IMR-90 (cell line): ENCODE measurements around the gene ATP10D.

Experiments used
- CEBPB ChIP-seq: IDR thresholded peaks from 2 replicates; pipeline ENCODE4 v1.6.1; 2012; ENCODE audit warnings: low read depth, low read length, improper control_type of control experiment
- FOS ChIP-seq: fragments of 150-350 bp; IDR thresholded peaks from 2 replicates; pipeline ENCODE4 v1.6.1; 2016; ENCODE audit warnings: low read depth, low read length
- TF ChIP-seq, protein P1 (sequence below): conservative IDR thresholded peaks from 2 replicates; pipeline ENCODE4 v1.5.1; 2012; ENCODE audit warnings: mild to moderate bottlenecking, low read depth, low read length, improper control_type of control experiment

DNA sequence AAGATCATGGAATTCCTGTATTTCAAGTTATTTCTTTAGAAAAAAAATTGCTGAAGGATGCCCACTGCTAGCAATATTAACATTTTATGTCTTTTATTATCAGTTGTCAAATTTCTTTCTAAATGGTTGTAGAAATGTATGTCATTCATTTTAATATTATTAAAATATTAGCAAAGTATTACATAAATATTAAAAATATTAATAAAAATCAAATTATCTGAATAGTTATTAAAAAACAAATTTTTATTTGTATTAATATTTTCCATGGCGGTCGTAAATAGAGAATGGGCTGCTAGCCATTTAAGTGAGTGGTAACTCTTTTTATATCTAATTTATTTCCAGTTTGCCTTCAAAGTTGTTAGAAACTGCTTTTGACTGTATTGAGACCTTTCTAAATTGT lies 72.2 kb downstream of the ATP10D start:
- TF ChIP-seq CEBPB = no peak
- TF ChIP-seq, protein P1, sequence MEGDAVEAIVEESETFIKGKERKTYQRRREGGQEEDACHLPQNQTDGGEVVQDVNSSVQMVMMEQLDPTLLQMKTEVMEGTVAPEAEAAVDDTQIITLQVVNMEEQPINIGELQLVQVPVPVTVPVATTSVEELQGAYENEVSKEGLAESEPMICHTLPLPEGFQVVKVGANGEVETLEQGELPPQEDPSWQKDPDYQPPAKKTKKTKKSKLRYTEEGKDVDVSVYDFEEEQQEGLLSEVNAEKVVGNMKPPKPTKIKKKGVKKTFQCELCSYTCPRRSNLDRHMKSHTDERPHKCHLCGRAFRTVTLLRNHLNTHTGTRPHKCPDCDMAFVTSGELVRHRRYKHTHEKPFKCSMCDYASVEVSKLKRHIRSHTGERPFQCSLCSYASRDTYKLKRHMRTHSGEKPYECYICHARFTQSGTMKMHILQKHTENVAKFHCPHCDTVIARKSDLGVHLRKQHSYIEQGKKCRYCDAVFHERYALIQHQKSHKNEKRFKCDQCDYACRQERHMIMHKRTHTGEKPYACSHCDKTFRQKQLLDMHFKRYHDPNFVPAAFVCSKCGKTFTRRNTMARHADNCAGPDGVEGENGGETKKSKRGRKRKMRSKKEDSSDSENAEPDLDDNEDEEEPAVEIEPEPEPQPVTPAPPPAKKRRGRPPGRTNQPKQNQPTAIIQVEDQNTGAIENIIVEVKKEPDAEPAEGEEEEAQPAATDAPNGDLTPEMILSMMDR = no peak
- TF ChIP-seq FOS = no peak
